ENCODE measurements around the gene NFATC1. TPM values are rescaled to one million over a fixed set of nuclear protein-coding genes. Genes with fewer than 3 reads are reported as not detected.

The NFATC1 gene
- total RNA-seq, 1 donor from 2014 or later: 0.53 TPM

GRCh38 chr18:79426376-79427300 lies 30.9 kb downstream of the NFATC1 start:
- no peak for FAIRE-seq

GRCh38 chr18:79427368-79428225 lies 31.9 kb downstream of the NFATC1 start:
- DNase-seq (ENCODE audit: low read depth): no peak
- Histone ChIP-seq H3K4me3 (ENCODE audit: low read depth, low read length) (no peak overlapping the region), H3K27me3 (ENCODE audit: control insufficient read depth, insufficient read depth, low read length) (no peaks in the 10 kb centered on the region), H3K36me3 (ENCODE audit: control insufficient read depth, insufficient read depth, low read length) (no peaks in the 10 kb centered on the region)
- TF ChIP-seq CTCF (IDR thresholded peaks at IDR 0.05; ENCODE audit: insufficient read depth, low read length, severe bottlenecking): no peak
- FAIRE-seq: no peak

More at GRCh38 chr18:79426376-79427300, 30.9 kb downstream of the NFATC1 start:
- DNase-seq (ENCODE audit: low read depth): no peak
- TF ChIP-seq CTCF (IDR thresholded peaks at IDR 0.05; ENCODE audit: insufficient read depth, low read length, severe bottlenecking): no peak
- no peaks in the 10 kb centered on the region for H3K36me3 ChIP-seq (ENCODE audit: control insufficient read depth, insufficient read depth, low read length)
- H3K27me3 ChIP-seq (ENCODE audit: control insufficient read depth, insufficient read depth, low read length): no peaks in the 10 kb centered on the region
- H3K4me3 ChIP-seq (ENCODE audit: low read depth, low read length): no peak overlapping the region

GRCh38 chr18:79428287-79428686 lies 32.6 kb downstream of the NFATC1 start:
- Histone ChIP-seq H3K36me3 (ENCODE audit: control insufficient read depth, insufficient read depth, low read length) (no peaks in the 10 kb centered on the region), H3K27me3 (ENCODE audit: control insufficient read depth, insufficient read depth, low read length) (no peaks in the 10 kb centered on the region), H3K4me3 (ENCODE audit: low read depth, low read length) (no peak overlapping the region)
- no peak for TF ChIP-seq CTCF (IDR thresholded peaks at IDR 0.05; ENCODE audit: insufficient read depth, low read length, severe bottlenecking)
- DNase-seq (ENCODE audit: low read depth) (no peak), FAIRE-seq (no peak)

GRCh38 chr18:79429381-79429780 lies 33.7 kb downstream of the NFATC1 start:
- H3K27me3 ChIP-seq (ENCODE audit: control insufficient read depth, insufficient read depth, low read length): no peaks in the 10 kb centered on the region
- FAIRE-seq: no peak
- no peak for DNase-seq (ENCODE audit: low read depth)
- no peaks in the 10 kb centered on the region for H3K36me3 ChIP-seq (ENCODE audit: control insufficient read depth, insufficient read depth, low read length)
- no peak for TF ChIP-seq CTCF (IDR thresholded peaks at IDR 0.05; ENCODE audit: insufficient read depth, low read length, severe bottlenecking)
- H3K4me3 ChIP-seq (ENCODE audit: low read depth, low read length): no peak overlapping the region

- DNase-seq (ENCODE audit: low read depth) (no peak), FAIRE-seq (no peak)
- Histone ChIP-seq H3K27me3 (ENCODE audit: control insufficient read depth, insufficient read depth, low read length) (no peaks in the 10 kb centered on the region), H3K4me3 (ENCODE audit: low read depth, low read length) (no peak overlapping the region), H3K36me3 (ENCODE audit: control insufficient read depth, insufficient read depth, low read length) (no peaks in the 10 kb centered on the region)
- TF ChIP-seq CTCF (IDR thresholded peaks at IDR 0.05; ENCODE audit: insufficient read depth, low read length, severe bottlenecking): no peak
Observed at GRCh38 chr18:79429785-79430281, 34.1 kb downstream of the NFATC1 start.
